GM21528 (cell line): ENCODE data around the gene UQCRHL.
"Not testable (repeated sequence)": the region's sequence is repeated elsewhere in the genome, so short reads cannot be mapped to it uniquely, and the experiment has no call there.

Experiments
- ATAC-seq: cut with Tn5 transposase; IDR thresholded peaks from one replicate; pipeline ENCODE4 v1.9.1; 2021; ENCODE audit warnings: mild to moderate bottlenecking, moderate library complexity; ENCODE audit not compliant: unreplicated experiment, low FRiP score

Gene UQCRHL

GRCh38 chr1:15835741-15836510 lies 28.5 kb upstream of the UQCRHL start:
- peak; percentile 42 for ATAC-seq

GRCh38 chr1:15835205-15835740 lies 27.8 kb upstream of the UQCRHL start:
- peak; percentile 12 for ATAC-seq

- peak; percentile 46 for ATAC-seq
Observed at GRCh38 chr1:15834406-15835204, 27.2 kb upstream of the UQCRHL start.

GRCh38 chr1:15833842-15834405 lies 26.5 kb upstream of the UQCRHL start:
- ATAC-seq: no peak

GRCh38 chr1:15833069-15833679 lies 25.7 kb upstream of the UQCRHL start:
- ATAC-seq: no peak

GRCh38 chr1:15830258-15830657 lies 22.8 kb upstream of the UQCRHL start:
- ATAC-seq: no peak

- ATAC-seq: not testable (repeated sequence)
Observed at GRCh38 chr1:15828931-15829330, 21.5 kb upstream of the UQCRHL start.

- ATAC-seq: not testable (repeated sequence)
Observed at GRCh38 chr1:15827567-15827966, 20.1 kb upstream of the UQCRHL start.

GRCh38 chr1:15826810-15827507 lies 19.5 kb upstream of the UQCRHL start:
- no peak for ATAC-seq

GRCh38 chr1:15825800-15826199 lies 18.4 kb upstream of the UQCRHL start:
- ATAC-seq: no peak

GRCh38 chr1:15820478-15820877 lies 13.0 kb upstream of the UQCRHL start:
- no peak for ATAC-seq

- no peak for ATAC-seq
Observed at GRCh38 chr1:15816674-15817073, 9.2 kb upstream of the UQCRHL start.

- ATAC-seq: no peak
Observed at GRCh38 chr1:15810073-15810472, 2.6 kb upstream of the UQCRHL start.

- ATAC-seq: no peak
Observed at GRCh38 chr1:15808955-15809354, 1.5 kb upstream of the UQCRHL start.

GRCh38 chr1:15807121-15807520 lies 328 bp downstream of the UQCRHL start:
- no peak for ATAC-seq

- no peak for ATAC-seq
Observed at GRCh38 chr1:15804060-15804459, 3.4 kb downstream of the UQCRHL start.

- ATAC-seq: no peak
Observed at GRCh38 chr1:15803380-15803779, 4.1 kb downstream of the UQCRHL start.

GRCh38 chr1:15802234-15802965 lies 5.0 kb downstream of the UQCRHL start:
- no peak for ATAC-seq
